Heart left ventricle (tissue), 16 donors: ENCODE data around the gene PLEKHA1. TPM values are rescaled to one million over a fixed set of nuclear protein-coding genes. Genes with fewer than 3 reads are reported as not detected.
A peak's percentile ranks its signal among the peaks of the same experiment; 100 is the strongest.

Source experiments
- ATAC-seq, 4 donors: fragments of 200-7000 bp; cut with Tn5 transposase; one replicate each; pipeline ENCODE4 v1.9.1; 2020 to 2022; ENCODE audit warnings: moderate library complexity in 4 of 4, mild to moderate bottlenecking in 3 of 4, moderate number of reproducible peaks in 1 of 4
- DNase-seq, 5 donors: peaks; one replicate each; pipeline ENCODE4 v3.0.0-alpha.2; 2020
- H3K27ac ChIP-seq, 12 donors: fragments of 200-600 bp; sonication (generic) in 4 of 12; one replicate each; pipeline versions ENCODE4 v1.5.0 to v1.8.0; 2016 to 2022; ENCODE audit warnings: mild to moderate bottlenecking in 2 of 12
- H3K27me3 ChIP-seq, 9 donors: fragments of 200-600 bp; sonication (generic) in 2 of 9; one replicate each; pipeline versions ENCODE4 v1.5.1 to v1.8.0; 2016 to 2022; ENCODE audit warnings: mild to moderate bottlenecking in 3 of 9
- H3K36me3 ChIP-seq, 9 donors: fragments of 200-600 bp; sonication (generic) in 2 of 9; one replicate each; pipeline versions ENCODE4 v1.5.0 to v1.8.0; 2018 to 2022; ENCODE audit warnings: mild to moderate bottlenecking in 2 of 9
- H3K4me1 ChIP-seq, 12 donors: fragments of 200-600 bp; sonication (generic) in 4 of 12; one replicate each; pipeline versions ENCODE4 v1.5.0 to v1.8.0; 2016 to 2022; ENCODE audit warnings: mild to moderate bottlenecking in 3 of 12
- H3K4me3 ChIP-seq, 12 donors: fragments of 200-600 bp; sonication (generic) in 4 of 12; one replicate each; pipeline versions ENCODE4 v1.5.0 to v1.8.0; 2017 to 2022; ENCODE audit warnings: mild to moderate bottlenecking in 9 of 12, moderate library complexity in 4 of 12
- H3K9me3 ChIP-seq, 12 donors: fragments of 200-600 bp; sonication (generic) in 4 of 12; one replicate each; pipeline versions ENCODE4 v1.5.0 to v1.8.0; 2016 to 2022; ENCODE audit warnings: mild to moderate bottlenecking in 1 of 12
- CTCF ChIP-seq, 12 donors: fragments of 200-600 bp; sonication (generic) in 4 of 12; IDR thresholded peaks; one replicate each; pipeline versions ENCODE4 v1.5.0 to v1.8.0; 2018 to 2022; ENCODE audit warnings: antibody characterized with exemption in 12 of 12, mild to moderate bottlenecking in 5 of 12
- POLR2A ChIP-seq, 2 donors: fragments of 450-650 bp; IDR thresholded peaks; one replicate each; pipeline ENCODE4 v1.6.1; 2017; ENCODE audit warnings: antibody characterized with exemption in 2 of 2, mild to moderate bottlenecking in 2 of 2, moderate library complexity in 2 of 2
- WGBS, 4 donors: extraction: QIAGEN DNeasy Blood & Tissue Kit in 2 of 4; methylation state at CpG; one replicate each; pipeline versions ENCODE4 v1.1.5 to v1.1.7; 2013 to 2018; 5-methylcytosine and 5-hydroxymethylcytosine counted together
- intact Hi-C, 10 donors: fragments of 100-400 bp; cut with DNase I; formaldehyde crosslinking; loops; one replicate each; pipeline versions ENCODE4 v1.11.1 to v1.14.2; 2022
- polyA plus RNA-seq, 2 donors: library from polyadenylated mRNA; stranded (reverse); fragments of 200-250 nt; gene quantifications; one replicate each; pipeline ENCODE4 v1.2.3, GENCODE V29; 2013
- total RNA-seq, 9 donors: library from RNA; depleted of rRNA in 2 of 9; stranded (reverse); fragments of >200 nt in 2 of 9; fragmentation: NEBNext Ultra II Directional in 3 of 9; extraction: Animal tissue kit (Norgen Biotek cat#: 25700) in 3 of 9; gene quantifications; one replicate each; pipeline versions ENCODE4 v1.1.0 to v1.2.4, GENCODE V29; 2016 to 2023
- donor health status: ischemic (EF 13 %, LVEDD 7.1; RV severe dilation, severe dysfunction).
- donor health status: healthy with polysubstance abuse.
- donor health status: DM: no; HTN: yes; CAD: no.
- donor health status: DM: no; HTN: no; CAD: no.
- donor health status: ischemic (EF 25% LVEDD 6.9; RV normal size, moderate dysfunction).
- donor health status: ischemic (EF 25% LVEDD 5.7; RV mildly dilated, moderate dysfunction).
- donor health status: healthy.
- donor health status: DM: yes; HTN: yes; CAD: no.
- donor health status: ischemic (EF 35%, LVEDD 5.7; RV mildly dilated, moderate dysfunction).
- donor health status: nonischemic (EF 11% LVEDD 7.7; RV severe dilation, severe dysfunction).
- donor health status: DM: yes; HTN: yes; CAD: no.
- donor health status: PGD.
- donor health status: ischemic (EF 29% LVEDD 5.4; RV normal size, mild dysfunction).
- donor health status: nonischemic (EF 23%, LVEDD 6.1; RV moderate dilation, normal function).

The PLEKHA1 gene
- total and polyA plus RNA-seq, 11 donors, result 14.1 to 70.6 (median 43.3) TPM

- Histone ChIP-seq H3K27ac (no peak overlapping the region), H3K4me1 (no peaks in the 10 kb centered on the region), H3K9me3 (peaks cover 0 to 6% (median 0%) of the 10 kb centered on the region in 12 donors), H3K27me3 (no peaks in the 10 kb centered on the region), H3K36me3 (no peaks in the 10 kb centered on the region), H3K4me3 (no peak overlapping the region)
- WGBS, 4 donors, result 89 to 100% (median 92%) methylated on average over 1 of the region's 1 CpG
- intact Hi-C loops, result no loop called here
- TF ChIP-seq POLR2A (IDR thresholded peaks at IDR 0.05) (no peak), CTCF (IDR thresholded peaks at IDR 0.05) (no peak)
- DNase-seq, result no peak
- ATAC-seq, result no peak
Measured at GRCh38 chr10:122361046-122361445, 13.5 kb upstream of the PLEKHA1 start.

GRCh38 chr10:122362031-122362592 lies 12.4 kb upstream of the PLEKHA1 start:
- H3K27me3 ChIP-seq, result no peaks in the 10 kb centered on the region
- intact Hi-C loops, result no loop called here
- H3K9me3 ChIP-seq, result peaks cover 0 to 6% (median 0%) of the 10 kb centered on the region in 12 donors
- peak in 1 of 5 donors; percentile 1 for DNase-seq
- ATAC-seq, result no peak
- WGBS, 4 donors, result 81 to 96% (median 92%) methylated on average over 3 to 4 of the region's 4 CpGs
- TF ChIP-seq POLR2A (IDR thresholded peaks at IDR 0.05), result no peak
- no peak for TF ChIP-seq CTCF (IDR thresholded peaks at IDR 0.05)
- no peaks in the 10 kb centered on the region for H3K36me3 ChIP-seq
- no peak overlapping the region for H3K27ac ChIP-seq
- H3K4me3 ChIP-seq, result no peak overlapping the region
- no peaks in the 10 kb centered on the region for H3K4me1 ChIP-seq

GRCh38 chr10:122362621-122363020 lies 11.9 kb upstream of the PLEKHA1 start:
- Histone ChIP-seq H3K27me3 (no peaks in the 10 kb centered on the region), H3K4me1 (no peaks in the 10 kb centered on the region), H3K9me3 (peaks cover 0 to 6% (median 0%) of the 10 kb centered on the region in 12 donors), H3K36me3 (no peaks in the 10 kb centered on the region), H3K27ac (no peak overlapping the region), H3K4me3 (no peak overlapping the region)
- ATAC-seq (no peak), DNase-seq (no peak)
- intact Hi-C loops, result no loop called here
- 51 to 60% (median 56%) methylated on average over 2 of the region's 2 CpGs for WGBS, 4 donors
- no peak for TF ChIP-seq CTCF (IDR thresholded peaks at IDR 0.05)
- TF ChIP-seq POLR2A (IDR thresholded peaks at IDR 0.05), result no peak

GRCh38 chr10:122363311-122363710 lies 11.2 kb upstream of the PLEKHA1 start:
- Histone ChIP-seq H3K4me3 (no peak overlapping the region), H3K36me3 (no peaks in the 10 kb centered on the region), H3K4me1 (peaks cover 0 to 6% (median 0%) of the 10 kb centered on the region in 12 donors), H3K27ac (no peak overlapping the region), H3K27me3 (no peaks in the 10 kb centered on the region), H3K9me3 (peaks cover 0 to 6% (median 0%) of the 10 kb centered on the region in 12 donors)
- peak in 1 of 5 donors; percentile 0 for DNase-seq
- TF ChIP-seq POLR2A (IDR thresholded peaks at IDR 0.05) (no peak), CTCF (IDR thresholded peaks at IDR 0.05) (no peak)
- ATAC-seq, result no peak
- WGBS, 4 donors, result 82 to 89% (median 86%) methylated on average over 2 of the region's 2 CpGs
- intact Hi-C loops, result no loop called here
